Esophagus squamous epithelium (tissue), 5 donors: ENCODE results near the gene SLC35F4. TPM values are rescaled to one million over a fixed set of nuclear protein-coding genes. Genes with fewer than 3 reads are reported as not detected.

Experiments
- DNase-seq: peaks from one replicate; lab custom pipeline; 2025; lab: John Stamatoyannopoulos, UW
- H3K27ac ChIP-seq, 4 donors: fragments of 200-600 bp; sonication (generic); one replicate each; pipeline ENCODE4 v1.5.1; 2016 to 2019; ENCODE audit warnings: mild to moderate bottlenecking in 1 of 4
- H3K27me3 ChIP-seq, 4 donors: fragments of 200-600 bp; sonication (generic); 1 replicate in 3 of 4; 2 replicates in 1 of 4; pipeline versions ENCODE4 v1.5.1 to v1.6.0; 2017 to 2021; ENCODE audit warnings: antibody characterized with exemption in 1 of 4
- H3K36me3 ChIP-seq, 3 donors: fragments of 200-600 bp; sonication (generic); one replicate each; pipeline ENCODE4 v1.5.1; 2016 to 2019
- H3K4me1 ChIP-seq, 3 donors: fragments of 200-600 bp; sonication (generic); one replicate each; pipeline ENCODE4 v1.5.1; 2017 to 2019
- H3K4me3 ChIP-seq, 4 donors: fragments of 200-600 bp; sonication (generic); 1 replicate in 3 of 4; 2 replicates in 1 of 4; pipeline ENCODE4 v1.5.1; 2016 to 2019; ENCODE audit warnings: mild to moderate bottlenecking in 2 of 4, moderate library complexity in 1 of 4
- H3K9me3 ChIP-seq, 3 donors: fragments of 200-600 bp; sonication (generic); one replicate each; pipeline ENCODE4 v1.5.1; 2016 to 2019
- CTCF ChIP-seq, 6 experiments: fragments of 450-650 bp in 4 of 6; fragments of 200-600 bp in 2 of 6; sonication (generic) in 2 of 6; IDR thresholded peaks; one replicate each; pipeline ENCODE4 v1.5.1; 2016 to 2019; ENCODE audit warnings: antibody characterized with exemption in 6 of 6, mild to moderate bottlenecking in 4 of 6, moderate library complexity in 4 of 6
- POLR2A ChIP-seq, 4 donors: fragments of 450-650 bp; IDR thresholded peaks; one replicate each; pipeline ENCODE4 v1.6.1; 2017; ENCODE audit warnings: antibody characterized with exemption in 4 of 4, mild to moderate bottlenecking in 4 of 4, moderate library complexity in 3 of 4
- WGBS, 2 donors: methylation state at CpG; one replicate each; pipeline ENCODE4 v1.1.5; 2018; 5-methylcytosine and 5-hydroxymethylcytosine counted together
- intact Hi-C: fragments of 100-400 bp; cut with DNase I; formaldehyde crosslinking; loops from one replicate; pipeline ENCODE4 v1.15.0; 2022
- total RNA-seq, 4 donors: library from RNA; depleted of rRNA; stranded (reverse); fragments of >200 nt; gene quantifications; one replicate each; pipeline ENCODE4 v1.1.0, GENCODE V29; 2016
- donor health status: DM: yes; HTN: yes; CAD: no.

Gene SLC35F4
- total RNA-seq, 4 donors from 2014 or later = not detected

GRCh38 chr14:57845802-57846531 lies 19.9 kb downstream of the SLC35F4 start:
- no peaks in the 10 kb centered on the region for H3K27me3 ChIP-seq
- WGBS, 2 donors = 27 to 35% methylated on average over 3 of the region's 3 CpGs
- H3K36me3 ChIP-seq = no peaks in the 10 kb centered on the region
- no peak overlapping the region for H3K4me3 ChIP-seq
- intact Hi-C loops = no loop called here
- H3K4me1 ChIP-seq = no peaks in the 10 kb centered on the region
- H3K9me3 ChIP-seq = no peaks in the 10 kb centered on the region
- TF ChIP-seq CTCF (IDR thresholded peaks at IDR 0.05) (no peak), POLR2A (IDR thresholded peaks at IDR 0.05) (no peak)
- no peak overlapping the region for H3K27ac ChIP-seq
- DNase-seq = no peak

GRCh38 chr14:57845316-57845715 lies 20.6 kb downstream of the SLC35F4 start:
- Histone ChIP-seq H3K27ac (no peak overlapping the region), H3K9me3 (no peaks in the 10 kb centered on the region), H3K36me3 (no peaks in the 10 kb centered on the region), H3K4me3 (no peak overlapping the region), H3K27me3 (no peaks in the 10 kb centered on the region), H3K4me1 (no peaks in the 10 kb centered on the region)
- no peak for DNase-seq
- TF ChIP-seq POLR2A (IDR thresholded peaks at IDR 0.05) (no peak), CTCF (IDR thresholded peaks at IDR 0.05) (no peak)
- intact Hi-C loops = no loop called here
- 68 to 96% methylated on average over 3 of the region's 3 CpGs for WGBS, 2 donors

- H3K27me3 ChIP-seq = no peaks in the 10 kb centered on the region
- H3K4me1 ChIP-seq = peaks cover 0 to 15% (median 0%) of the 10 kb centered on the region in 3 donors
- 88 to 89% methylated on average over 7 to 8 of the region's 8 CpGs for WGBS, 2 donors
- no peak for DNase-seq
- no peaks in the 10 kb centered on the region for H3K36me3 ChIP-seq
- H3K9me3 ChIP-seq = no peaks in the 10 kb centered on the region
- H3K27ac ChIP-seq = no peak overlapping the region
- H3K4me3 ChIP-seq = no peak overlapping the region
- intact Hi-C loops = no loop called here
- TF ChIP-seq CTCF (IDR thresholded peaks at IDR 0.05) = no peak
- TF ChIP-seq POLR2A (IDR thresholded peaks at IDR 0.05) = no peak
Observed at GRCh38 chr14:57837267-57837666, 28.6 kb downstream of the SLC35F4 start.

- no peak for DNase-seq
Observed at GRCh38 chr14:57835766-57836165, 30.1 kb downstream of the SLC35F4 start.

More at GRCh38 chr14:57835766-57836165, 30.1 kb downstream of the SLC35F4 start:
- Histone ChIP-seq H3K9me3 (no peaks in the 10 kb centered on the region), H3K4me3 (no peak overlapping the region), H3K27me3 (no peaks in the 10 kb centered on the region), H3K27ac (no peak overlapping the region), H3K36me3 (no peaks in the 10 kb centered on the region), H3K4me1 (peaks cover 0 to 18% (median 0%) of the 10 kb centered on the region in 3 donors)
- no peak for TF ChIP-seq POLR2A (IDR thresholded peaks at IDR 0.05)
- TF ChIP-seq CTCF (IDR thresholded peaks at IDR 0.05) = no peak
- intact Hi-C loops = no loop called here
- WGBS, 2 donors = 23 to 64% methylated on average over 2 of the region's 2 CpGs
